Measurements from ENCODE around the gene COX19. TPM values are rescaled to one million over a fixed set of nuclear protein-coding genes. Genes with fewer than 3 reads are reported as not detected.
"Not testable (repeated sequence)": the region's sequence is repeated elsewhere in the genome, so short reads cannot be mapped to it uniquely, and the experiment has no call there.

COX19 gene
- total RNA-seq, 2 donors from 2014 or later: 2.8 to 5.5 TPM

- H3K4me3 ChIP-seq: no peak overlapping the region
- H3K9me3 ChIP-seq: no peaks in the 10 kb centered on the region
- H3K27ac ChIP-seq: no peak overlapping the region
- peaks cover 0 to under 1% of the 10 kb centered on the region in 2 donors for H3K4me1 ChIP-seq
- H3K36me3 ChIP-seq: no peaks in the 10 kb centered on the region
- TF ChIP-seq CTCF (IDR thresholded peaks at IDR 0.05): no peak
- H3K27me3 ChIP-seq: no peaks in the 10 kb centered on the region
- no peak for DNase-seq (ENCODE audit: low spot score)
Measured at GRCh38 chr7:947391-948210, 27.7 kb downstream of the COX19 start.

GRCh38 chr7:946256-946996 lies 28.9 kb downstream of the COX19 start:
- no peak overlapping the region for H3K27ac ChIP-seq
- no peak overlapping the region for H3K4me3 ChIP-seq
- TF ChIP-seq CTCF (IDR thresholded peaks at IDR 0.05): no peak
- DNase-seq (ENCODE audit: low spot score): no peak
- H3K4me1 ChIP-seq: no peaks in the 10 kb centered on the region
- no peaks in the 10 kb centered on the region for H3K9me3 ChIP-seq
- no peaks in the 10 kb centered on the region for H3K27me3 ChIP-seq
- H3K36me3 ChIP-seq: no peaks in the 10 kb centered on the region

- Histone ChIP-seq H3K9me3 (no peaks in the 10 kb centered on the region), H3K4me3 (no peak overlapping the region), H3K27me3 (no peaks in the 10 kb centered on the region), H3K27ac (no peak overlapping the region), H3K4me1 (no peaks in the 10 kb centered on the region), H3K36me3 (no peaks in the 10 kb centered on the region)
- TF ChIP-seq CTCF (IDR thresholded peaks at IDR 0.05): no peak
- DNase-seq (ENCODE audit: low spot score): no peak
Measured at GRCh38 chr7:945556-946255, 29.6 kb downstream of the COX19 start.

GRCh38 chr7:945147-945555 lies 30.2 kb downstream of the COX19 start:
- no peaks in the 10 kb centered on the region for H3K4me1 ChIP-seq
- no peak for TF ChIP-seq CTCF (IDR thresholded peaks at IDR 0.05)
- H3K36me3 ChIP-seq: no peaks in the 10 kb centered on the region
- H3K4me3 ChIP-seq: no peak overlapping the region
- H3K27me3 ChIP-seq: no peaks in the 10 kb centered on the region
- no peak overlapping the region for H3K27ac ChIP-seq
- DNase-seq (ENCODE audit: low spot score): no peak
- no peaks in the 10 kb centered on the region for H3K9me3 ChIP-seq

GRCh38 chr7:944744-945143 lies 30.6 kb downstream of the COX19 start:
- TF ChIP-seq CTCF (IDR thresholded peaks at IDR 0.05): no peak
- no peaks in the 10 kb centered on the region for H3K27me3 ChIP-seq
- no peaks in the 10 kb centered on the region for H3K36me3 ChIP-seq
- no peaks in the 10 kb centered on the region for H3K9me3 ChIP-seq
- no peak overlapping the region for H3K4me3 ChIP-seq
- no peak for DNase-seq (ENCODE audit: low spot score)
- H3K27ac ChIP-seq: no peak overlapping the region
- no peaks in the 10 kb centered on the region for H3K4me1 ChIP-seq

- H3K4me3 ChIP-seq; H3K36me3 ChIP-seq; H3K27ac ChIP-seq; DNase-seq (ENCODE audit: low spot score); H3K9me3 ChIP-seq; H3K27me3 ChIP-seq; H3K4me1 ChIP-seq: not testable (repeated sequence)
Measured at GRCh38 chr7:943793-944192, 31.6 kb downstream of the COX19 start.
